GM18499 (cell line): ENCODE data around the gene SHBG.

Experiments
- ATAC-seq: cut with Tn5 transposase; IDR thresholded peaks from one replicate; pipeline ENCODE4 v1.9.1; 2021; ENCODE audit warnings: moderate number of reproducible peaks; ENCODE audit not compliant: insufficient read depth, unreplicated experiment

SHBG gene

GRCh38 chr17:7644775-7645174 lies 14.8 kb downstream of the SHBG start:
- ATAC-seq: no peak

GRCh38 chr17:7646457-7646856 lies 16.5 kb downstream of the SHBG start:
- no peak for ATAC-seq

- ATAC-seq: no peak
Measured at GRCh38 chr17:7647018-7647417, 17.1 kb downstream of the SHBG start.

- no peak for ATAC-seq
Measured at GRCh38 chr17:7650509-7651096, 20.7 kb downstream of the SHBG start, which contains the start of gene ATP1B2. ATP1B2 (plus strand) TSS chr17:7650926; CDS start chr17:7651519, 593 bp downstream.

- ATAC-seq: no peak
Measured at GRCh38 chr17:7651097-7651664, 21.2 kb downstream of the SHBG start.

GRCh38 chr17:7651665-7652387 lies 21.9 kb downstream of the SHBG start:
- no peak for ATAC-seq

GRCh38 chr17:7652388-7653356 lies 22.7 kb downstream of the SHBG start:
- ATAC-seq: no peak

- ATAC-seq: no peak
Measured at GRCh38 chr17:7654832-7655540, 25.1 kb downstream of the SHBG start.

- ATAC-seq: no peak
Measured at GRCh38 chr17:7655541-7655840, 25.6 kb downstream of the SHBG start.

- no peak for ATAC-seq
Measured at GRCh38 chr17:7656958-7657609, 27.1 kb downstream of the SHBG start.

- ATAC-seq: no peak
Measured at GRCh38 chr17:7667656-7668406, 37.9 kb downstream of the SHBG start.

- ATAC-seq: no peak
Measured at GRCh38 chr17:7668482-7668881, 38.5 kb downstream of the SHBG start.

GRCh38 chr17:7673239-7673638 lies 43.3 kb downstream of the SHBG start:
- no peak for ATAC-seq

GRCh38 chr17:7674934-7675333 lies 45.0 kb downstream of the SHBG start:
- no peak for ATAC-seq

GRCh38 chr17:7676533-7676932 lies 46.6 kb downstream of the SHBG start:
- ATAC-seq: no peak

- no peak for ATAC-seq
Measured at GRCh38 chr17:7677388-7678067, 47.6 kb downstream of the SHBG start.
